Gastrocnemius medialis (tissue), 4 donors: ENCODE measurements around the gene KDM2B.

Experiments
- POLR2A ChIP-seq, 2 donors: fragments of 450-650 bp; IDR thresholded peaks; one replicate each; pipeline ENCODE4 v1.6.1; 2017; ENCODE audit warnings: antibody characterized with exemption in 2 of 2, mild to moderate bottlenecking in 2 of 2, moderate library complexity in 2 of 2
- TF ChIP-seq, protein P1 (sequence below), 5 experiments: fragments of 450-650 bp in 3 of 5; fragments of 200-600 bp in 2 of 5; sonication (generic) in 2 of 5; IDR thresholded peaks in 4 of 5; conservative IDR thresholded peaks in 1 of 5; 1 replicate in 4 of 5; 2 replicates in 1 of 5; pipeline ENCODE4 v1.5.1; 2016 to 2019; ENCODE audit warnings: antibody characterized with exemption in 5 of 5, mild to moderate bottlenecking in 3 of 5, moderate library complexity in 3 of 5

DNA sequence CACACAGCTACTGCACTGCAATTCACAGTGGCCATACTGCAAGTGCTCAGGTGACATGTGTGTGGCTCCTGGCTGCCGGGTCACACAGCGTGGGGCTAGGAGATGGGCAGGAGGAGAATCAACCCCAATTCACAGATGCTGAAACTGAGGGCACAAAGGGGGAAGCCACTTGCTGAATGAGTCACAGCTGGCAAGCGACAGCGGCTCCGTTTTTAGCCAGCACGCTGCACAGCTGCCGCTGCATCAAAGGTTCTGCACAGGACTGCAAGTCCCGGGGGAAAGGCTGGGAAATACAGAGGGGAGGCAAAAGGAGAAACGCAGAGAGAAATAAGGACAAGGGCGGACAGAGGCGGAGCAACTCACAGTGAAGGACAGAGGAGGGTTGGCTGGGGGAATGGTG is 57.9 kb downstream of the KDM2B start:
- TF ChIP-seq, protein P1, sequence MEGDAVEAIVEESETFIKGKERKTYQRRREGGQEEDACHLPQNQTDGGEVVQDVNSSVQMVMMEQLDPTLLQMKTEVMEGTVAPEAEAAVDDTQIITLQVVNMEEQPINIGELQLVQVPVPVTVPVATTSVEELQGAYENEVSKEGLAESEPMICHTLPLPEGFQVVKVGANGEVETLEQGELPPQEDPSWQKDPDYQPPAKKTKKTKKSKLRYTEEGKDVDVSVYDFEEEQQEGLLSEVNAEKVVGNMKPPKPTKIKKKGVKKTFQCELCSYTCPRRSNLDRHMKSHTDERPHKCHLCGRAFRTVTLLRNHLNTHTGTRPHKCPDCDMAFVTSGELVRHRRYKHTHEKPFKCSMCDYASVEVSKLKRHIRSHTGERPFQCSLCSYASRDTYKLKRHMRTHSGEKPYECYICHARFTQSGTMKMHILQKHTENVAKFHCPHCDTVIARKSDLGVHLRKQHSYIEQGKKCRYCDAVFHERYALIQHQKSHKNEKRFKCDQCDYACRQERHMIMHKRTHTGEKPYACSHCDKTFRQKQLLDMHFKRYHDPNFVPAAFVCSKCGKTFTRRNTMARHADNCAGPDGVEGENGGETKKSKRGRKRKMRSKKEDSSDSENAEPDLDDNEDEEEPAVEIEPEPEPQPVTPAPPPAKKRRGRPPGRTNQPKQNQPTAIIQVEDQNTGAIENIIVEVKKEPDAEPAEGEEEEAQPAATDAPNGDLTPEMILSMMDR (IDR thresholded peaks at IDR 0.05 in 4 of 5, conservative IDR thresholded peaks at IDR 0.05 in 1 of 5), result no peak
- TF ChIP-seq POLR2A (IDR thresholded peaks at IDR 0.05), result no peak
